ENCODE results near the gene PRSS2.

DNA sequence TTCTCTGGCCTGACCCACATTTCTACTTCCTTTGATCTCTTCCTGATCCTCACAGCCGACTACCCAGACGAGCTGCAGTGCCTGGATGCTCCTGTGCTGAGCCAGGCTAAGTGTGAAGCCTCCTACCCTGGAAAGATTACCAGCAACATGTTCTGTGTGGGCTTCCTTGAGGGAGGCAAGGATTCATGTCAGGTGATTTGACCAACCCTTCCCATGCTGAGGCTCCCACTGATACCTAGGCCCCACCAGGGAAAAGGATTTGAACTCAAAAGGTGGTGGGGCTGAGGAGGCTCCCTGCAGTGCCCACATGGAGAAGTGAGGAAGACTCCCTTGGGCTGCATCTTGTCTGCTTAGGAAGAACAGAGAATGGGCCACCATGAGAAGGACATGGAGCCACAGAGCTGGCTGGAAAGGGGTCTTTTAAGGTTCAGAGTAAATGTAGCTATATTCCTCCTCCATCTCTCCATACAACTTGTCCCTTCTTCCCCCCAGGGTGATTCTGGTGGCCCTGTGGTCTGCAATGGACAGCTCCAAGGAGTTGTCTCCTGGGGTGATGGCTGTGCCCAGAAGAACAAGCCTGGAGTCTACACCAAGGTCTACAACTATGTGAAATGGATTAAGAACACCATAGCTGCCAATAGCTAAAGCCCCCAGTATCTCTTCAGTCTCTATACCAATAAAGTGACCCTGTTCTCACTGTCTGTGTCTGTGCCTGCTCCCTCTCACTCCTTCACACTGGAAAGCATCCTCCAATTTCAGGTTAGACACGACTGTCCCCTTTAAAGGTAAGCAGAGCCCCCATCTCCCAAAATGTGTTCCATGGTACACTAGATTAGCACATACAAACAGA is 18.2 kb upstream of the PRSS2 start:
- TF ChIP-seq, protein P1, sequence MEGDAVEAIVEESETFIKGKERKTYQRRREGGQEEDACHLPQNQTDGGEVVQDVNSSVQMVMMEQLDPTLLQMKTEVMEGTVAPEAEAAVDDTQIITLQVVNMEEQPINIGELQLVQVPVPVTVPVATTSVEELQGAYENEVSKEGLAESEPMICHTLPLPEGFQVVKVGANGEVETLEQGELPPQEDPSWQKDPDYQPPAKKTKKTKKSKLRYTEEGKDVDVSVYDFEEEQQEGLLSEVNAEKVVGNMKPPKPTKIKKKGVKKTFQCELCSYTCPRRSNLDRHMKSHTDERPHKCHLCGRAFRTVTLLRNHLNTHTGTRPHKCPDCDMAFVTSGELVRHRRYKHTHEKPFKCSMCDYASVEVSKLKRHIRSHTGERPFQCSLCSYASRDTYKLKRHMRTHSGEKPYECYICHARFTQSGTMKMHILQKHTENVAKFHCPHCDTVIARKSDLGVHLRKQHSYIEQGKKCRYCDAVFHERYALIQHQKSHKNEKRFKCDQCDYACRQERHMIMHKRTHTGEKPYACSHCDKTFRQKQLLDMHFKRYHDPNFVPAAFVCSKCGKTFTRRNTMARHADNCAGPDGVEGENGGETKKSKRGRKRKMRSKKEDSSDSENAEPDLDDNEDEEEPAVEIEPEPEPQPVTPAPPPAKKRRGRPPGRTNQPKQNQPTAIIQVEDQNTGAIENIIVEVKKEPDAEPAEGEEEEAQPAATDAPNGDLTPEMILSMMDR (conservative IDR thresholded peaks at IDR 0.05; ENCODE audit: low read depth, low read length): no peak
- TF ChIP-seq EZH2 (IDR thresholded peaks at IDR 0.05; ENCODE audit: low read length, unreplicated experiment) (no peak), EZH2phosphoT487 (IDR thresholded peaks at IDR 0.05; ENCODE audit: borderline replicate concordance, low read length) (no peak)
